Spleen (tissue), 7 donors: ENCODE data around the gene ETNK1.

ENCODE experiments used
- CTCF ChIP-seq, 11 experiments: fragments of 200-600 bp in 7 of 11; fragments of 450-650 bp in 4 of 11; sonication (generic) in 4 of 11; IDR thresholded peaks in 8 of 11; conservative IDR thresholded peaks in 3 of 11; 1 replicate in 7 of 11; 2 replicates in 4 of 11; pipeline versions ENCODE4 v1.4.0 to v1.8.0; 2016 to 2021; ENCODE audit warnings: antibody characterized with exemption in 11 of 11, inconsistent platforms in 4 of 11, mild to moderate bottlenecking in 1 of 11
- POLR2A ChIP-seq, 3 donors: fragments of 450-650 bp; IDR thresholded peaks; one replicate each; pipeline ENCODE4 v1.5.1; 2017; ENCODE audit warnings: antibody characterized with exemption in 3 of 3, mild to moderate bottlenecking in 1 of 3
- donor health status: DM: no; HTN: no; CAD: no; lungs with moderate emphysema.
- donor health status: DM: no; HTN: no; CAD: no.
- donor health status: DM: no; HTN: no; CAD: no.

GRCh38 chr12:22653791-22654190, 28.8 kb downstream of the ETNK1 start:
- TF ChIP-seq CTCF (IDR thresholded peaks at IDR 0.05 in 8 of 11, conservative IDR thresholded peaks at IDR 0.05 in 3 of 11) (no peak), POLR2A (IDR thresholded peaks at IDR 0.05) (no peak)
